Choroid plexus epithelial cell (primary cell): ENCODE results near the gene TTC6.

ENCODE experiments used
- DNase-seq: peaks from one replicate; pipeline ENCODE4 v3.0.0-alpha.2; 2010; ENCODE audit warnings: low read depth
- H3K4me3 ChIP-seq: 2 replicates; pipeline ENCODE4 v1.5.1; 2011; ENCODE audit warnings: low read depth, mild to moderate bottlenecking, control low read depth, low read length, moderate library complexity
- CTCF ChIP-seq: conservative IDR thresholded peaks from 2 replicates; pipeline ENCODE4 v1.5.1; 2011; ENCODE audit warnings: low read depth, mild to moderate bottlenecking, control low read depth, inconsistent platforms, low read length, moderate library complexity

TTC6 gene

DNA sequence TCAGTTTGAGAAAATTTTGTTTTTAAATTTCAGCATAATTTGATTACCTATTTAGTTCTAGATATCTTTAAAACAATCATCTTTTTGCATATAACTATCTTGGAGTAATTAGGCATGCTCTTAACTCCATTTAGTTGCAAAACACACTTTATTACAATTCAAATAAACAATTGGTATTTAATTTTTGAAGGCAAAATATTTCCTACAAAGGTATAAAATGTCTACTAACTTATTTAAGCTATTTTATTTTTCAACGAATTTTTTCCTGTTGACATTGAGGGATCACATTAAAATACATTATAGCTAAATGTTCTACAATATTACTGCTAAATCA, 8.7 kb upstream of the TTC6 start:
- TF ChIP-seq CTCF, result no peak
- no peak overlapping the region for H3K4me3 ChIP-seq
- no peak for DNase-seq

GRCh38 chr14:37587131-37587803, 8.2 kb upstream of the TTC6 start:
- H3K4me3 ChIP-seq, result no peak overlapping the region
- TF ChIP-seq CTCF, result no peak
- no peak for DNase-seq

- no peak for DNase-seq
- no peak overlapping the region for H3K4me3 ChIP-seq
- TF ChIP-seq CTCF, result no peak
Observed at GRCh38 chr14:37587881-37588666, 7.4 kb upstream of the TTC6 start.

- no peak for TF ChIP-seq CTCF
- DNase-seq, result no peak
- H3K4me3 ChIP-seq, result no peak overlapping the region
Observed at GRCh38 chr14:37588667-37588955, 6.8 kb upstream of the TTC6 start.

DNA sequence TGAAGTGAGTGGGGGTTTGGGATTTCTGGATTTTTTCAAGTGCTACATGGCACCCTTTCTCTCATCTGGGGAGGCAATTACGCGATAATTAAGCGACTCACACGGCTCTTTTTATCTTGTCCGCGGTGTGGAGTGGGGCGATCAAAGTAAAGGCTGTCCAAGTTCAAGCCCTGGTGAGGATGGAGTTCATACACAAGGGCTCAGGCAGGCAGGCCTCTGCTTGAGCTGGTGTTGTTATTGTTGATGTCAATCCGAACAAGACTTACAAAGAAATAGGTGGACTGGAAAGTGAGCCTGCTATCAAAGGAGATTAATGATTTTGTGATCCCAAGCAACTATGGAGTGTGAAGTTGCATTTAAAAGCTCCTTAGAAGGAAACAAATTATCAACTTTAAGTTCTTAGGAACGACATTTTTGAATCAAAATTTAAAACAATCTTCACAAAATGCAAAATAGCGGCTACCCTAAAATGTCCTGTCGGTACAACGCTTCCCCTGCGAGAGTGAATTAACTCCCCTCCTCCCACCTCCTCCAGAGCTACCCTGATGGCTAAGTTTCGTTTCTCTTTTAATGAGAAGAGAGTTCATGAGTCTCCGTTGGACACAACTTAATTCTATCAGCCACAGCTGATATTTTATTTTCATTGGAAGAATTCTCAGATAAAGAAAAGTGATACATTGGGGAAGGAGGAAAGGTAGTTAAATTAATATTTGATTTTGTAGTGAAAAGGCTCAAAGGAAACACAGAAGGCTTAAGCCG, 6.3 kb upstream of the TTC6 start:
- no peak overlapping the region for H3K4me3 ChIP-seq
- no peak for DNase-seq
- TF ChIP-seq CTCF, result no peak

DNA sequence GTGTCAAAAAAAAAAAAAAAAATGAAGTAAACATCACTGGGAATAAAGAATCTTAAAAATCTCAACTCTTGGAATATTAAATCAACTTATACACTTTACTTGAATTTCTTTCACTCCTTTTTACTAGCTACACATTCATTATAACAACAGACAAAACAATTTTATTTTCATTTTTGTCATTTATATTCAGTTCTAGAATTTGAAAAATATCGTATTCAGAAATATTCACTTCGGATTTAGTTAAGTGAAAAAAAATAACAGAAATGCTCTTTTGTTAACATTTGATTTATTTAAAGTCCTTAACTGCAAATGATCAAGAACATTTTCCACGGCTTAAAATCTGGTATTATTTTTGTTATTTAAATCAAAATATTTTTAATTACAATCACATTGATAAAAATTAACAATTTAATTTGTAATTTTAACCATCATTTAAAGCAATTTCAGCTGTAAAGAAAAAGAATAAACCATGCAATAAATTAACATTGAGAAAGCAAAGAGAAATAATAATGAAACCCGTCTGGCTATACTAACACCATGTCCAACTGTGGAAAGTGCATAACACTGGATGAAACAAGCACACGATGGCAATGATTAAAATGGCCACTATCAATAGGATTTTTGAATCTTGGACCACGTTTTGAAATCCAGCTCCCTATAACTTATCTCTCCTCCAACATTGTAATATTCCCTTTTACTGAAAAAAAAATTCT, 5.6 kb upstream of the TTC6 start:
- TF ChIP-seq CTCF, result no peak
- no peak overlapping the region for H3K4me3 ChIP-seq
- no peak for DNase-seq
